ENCODE results near the gene SPNS3. TPM values are rescaled to one million over a fixed set of nuclear protein-coding genes. Genes with fewer than 3 reads are reported as not detected.
A peak's percentile ranks its signal among the peaks of the same experiment; 100 is the strongest.

The SPNS3 gene
- total and polyA plus RNA-seq, 7 donors: 0.09 TPM; not detected in 6

DNA sequence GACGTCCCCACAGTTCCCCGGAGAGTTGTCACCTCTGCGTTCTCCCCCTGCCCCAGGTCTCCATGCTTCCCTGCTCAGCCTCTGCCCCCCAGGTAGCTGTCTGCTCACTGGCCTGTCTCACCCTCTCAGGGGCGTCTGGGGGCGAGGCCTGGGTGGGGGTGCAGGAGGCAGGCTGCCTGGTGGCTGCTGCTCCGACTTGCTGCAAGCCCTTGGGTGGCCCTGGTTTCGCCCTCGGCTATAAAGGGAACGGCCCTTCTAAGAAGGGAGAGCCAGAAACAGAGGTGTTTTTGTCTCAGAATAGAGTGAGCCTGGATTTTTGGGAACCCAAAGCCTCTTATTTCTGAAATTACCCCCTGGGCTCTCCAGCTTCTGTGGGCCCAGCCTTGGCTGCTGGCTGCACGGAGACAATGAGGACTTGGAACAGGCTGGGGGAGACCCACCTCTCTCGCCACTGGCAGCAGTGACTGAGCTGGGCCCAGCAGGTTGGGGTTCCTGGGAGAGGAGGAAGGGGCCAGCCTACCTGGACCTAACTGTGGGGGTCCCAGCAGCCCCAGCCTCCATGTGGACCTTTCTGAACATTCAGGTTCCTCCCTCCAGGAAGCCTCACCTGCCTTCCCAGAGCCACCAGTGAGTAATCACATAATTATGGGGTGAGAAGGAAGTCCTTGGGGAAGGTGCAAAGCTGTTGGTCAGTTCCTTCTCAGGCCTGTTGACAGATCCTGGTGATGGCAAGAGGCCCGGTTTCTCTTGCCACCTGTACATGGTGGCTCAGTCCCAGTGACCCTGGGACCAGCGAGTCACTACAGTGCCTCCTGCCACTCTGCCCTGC lies 49.5 kb downstream of the SPNS3 start:
- H3K4me3 ChIP-seq: no peak overlapping the region
- H3K27me3 ChIP-seq (ENCODE audit: insufficient read depth in 3 of 3, low read length in 2 of 3): no peaks in the 10 kb centered on the region
- no peaks in the 10 kb centered on the region for H3K36me3 ChIP-seq (ENCODE audit: insufficient read depth in 1 of 2, low read depth in 1 of 2)
- H3K4me1 ChIP-seq: peaks cover 2% of the 10 kb centered on the region
- H3K27ac ChIP-seq: no peak overlapping the region
- 64 to 72% (median 65%) methylated on average over 13 of the region's 13 CpGs for WGBS, 3 donors
- ATAC-seq (peak; percentile 65 to 88 (median 87)), DNase-seq (no peak)
- no peaks in the 10 kb centered on the region for H3K9me3 ChIP-seq
- intact Hi-C loops (cut with DNase I): no loop called here
- TF ChIP-seq, protein P1, sequence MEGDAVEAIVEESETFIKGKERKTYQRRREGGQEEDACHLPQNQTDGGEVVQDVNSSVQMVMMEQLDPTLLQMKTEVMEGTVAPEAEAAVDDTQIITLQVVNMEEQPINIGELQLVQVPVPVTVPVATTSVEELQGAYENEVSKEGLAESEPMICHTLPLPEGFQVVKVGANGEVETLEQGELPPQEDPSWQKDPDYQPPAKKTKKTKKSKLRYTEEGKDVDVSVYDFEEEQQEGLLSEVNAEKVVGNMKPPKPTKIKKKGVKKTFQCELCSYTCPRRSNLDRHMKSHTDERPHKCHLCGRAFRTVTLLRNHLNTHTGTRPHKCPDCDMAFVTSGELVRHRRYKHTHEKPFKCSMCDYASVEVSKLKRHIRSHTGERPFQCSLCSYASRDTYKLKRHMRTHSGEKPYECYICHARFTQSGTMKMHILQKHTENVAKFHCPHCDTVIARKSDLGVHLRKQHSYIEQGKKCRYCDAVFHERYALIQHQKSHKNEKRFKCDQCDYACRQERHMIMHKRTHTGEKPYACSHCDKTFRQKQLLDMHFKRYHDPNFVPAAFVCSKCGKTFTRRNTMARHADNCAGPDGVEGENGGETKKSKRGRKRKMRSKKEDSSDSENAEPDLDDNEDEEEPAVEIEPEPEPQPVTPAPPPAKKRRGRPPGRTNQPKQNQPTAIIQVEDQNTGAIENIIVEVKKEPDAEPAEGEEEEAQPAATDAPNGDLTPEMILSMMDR (IDR thresholded peaks at IDR 0.05): no peak

DNA sequence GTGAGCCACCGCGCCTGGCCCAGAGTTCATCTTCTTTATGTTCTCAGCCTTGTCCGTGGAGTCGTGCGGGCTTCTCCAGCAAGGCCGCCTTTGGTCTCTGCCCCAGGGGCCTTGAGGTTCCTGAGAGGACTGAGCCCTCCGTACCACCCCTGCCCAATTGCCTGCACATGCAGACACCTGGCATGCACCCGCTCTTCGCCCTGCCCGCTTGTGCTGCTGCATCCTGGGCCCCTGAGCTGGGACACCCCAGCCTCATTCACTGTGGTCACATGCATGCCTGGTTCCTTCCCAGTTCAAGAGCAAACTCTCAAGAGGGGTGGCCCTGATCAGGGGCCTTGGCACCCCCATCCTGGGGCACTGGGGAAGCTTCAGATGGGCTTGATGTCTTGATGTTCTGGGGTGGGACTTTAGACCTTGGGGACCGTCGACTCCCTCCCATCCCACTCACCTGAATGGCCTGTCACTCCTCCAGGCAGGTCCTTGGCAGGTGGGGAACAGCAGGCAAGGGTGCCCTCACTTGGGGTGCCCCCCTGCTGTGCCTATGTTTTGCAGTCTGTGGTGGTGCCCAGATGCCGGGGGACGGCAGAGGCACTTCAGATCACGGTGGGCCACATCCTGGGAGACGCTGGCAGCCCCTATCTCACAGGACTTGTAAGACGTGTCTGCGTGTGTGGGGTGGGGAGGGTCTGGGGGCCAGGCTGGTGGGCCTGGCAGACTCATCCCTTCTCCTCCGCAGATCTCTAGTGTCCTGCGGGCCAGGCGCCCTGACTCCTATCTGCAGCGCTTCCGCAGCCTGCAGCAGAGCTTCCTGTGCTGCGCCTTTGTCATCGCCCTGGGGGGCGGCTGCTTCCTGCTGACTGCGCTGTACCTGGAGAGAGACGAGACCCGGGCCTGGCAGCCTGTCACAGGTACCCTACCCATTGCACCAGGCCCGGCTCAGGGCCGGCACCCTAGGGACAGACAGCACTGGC lies 52.2 kb downstream of the SPNS3 start:
- Histone ChIP-seq H3K36me3 (ENCODE audit: insufficient read depth in 1 of 2, low read depth in 1 of 2) (no peaks in the 10 kb centered on the region), H3K9me3 (no peaks in the 10 kb centered on the region), H3K27me3 (ENCODE audit: insufficient read depth in 3 of 3, low read length in 2 of 3) (no peaks in the 10 kb centered on the region), H3K27ac (no peak overlapping the region), H3K4me1 (peaks cover 2% of the 10 kb centered on the region), H3K4me3 (no peak overlapping the region)
- WGBS, 3 donors: 73 to 86% (median 81%) methylated on average over 29 to 31 of the region's 31 CpGs
- no peak for DNase-seq
- intact Hi-C loops (cut with DNase I): no loop called here
- no peak for ATAC-seq
- TF ChIP-seq, protein P1 (IDR thresholded peaks at IDR 0.05): no peak

DNA sequence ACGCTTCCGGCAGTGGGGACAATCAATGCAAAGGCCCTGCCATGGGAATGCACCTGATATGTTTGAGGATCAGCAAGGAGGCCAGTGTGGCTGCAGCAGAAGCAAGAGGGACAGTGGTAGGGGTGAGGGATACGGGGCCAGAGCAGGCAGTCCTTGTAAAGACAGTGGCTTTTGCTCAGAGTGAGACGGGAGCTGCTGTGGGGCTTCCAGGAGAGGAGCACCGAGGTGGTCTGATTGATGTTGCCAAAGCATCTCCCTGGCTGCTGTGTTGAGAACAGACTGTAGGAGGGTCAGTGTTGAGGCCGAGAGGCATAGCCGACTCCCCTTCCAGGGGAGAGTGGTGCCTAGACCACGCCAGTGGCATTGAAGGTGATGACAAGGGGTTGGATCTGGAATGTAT lies 53.6 kb downstream of the SPNS3 start:
- peaks cover 2% of the 10 kb centered on the region for H3K4me1 ChIP-seq
- H3K36me3 ChIP-seq (ENCODE audit: insufficient read depth in 1 of 2, low read depth in 1 of 2): no peaks in the 10 kb centered on the region
- H3K4me3 ChIP-seq: no peak overlapping the region
- TF ChIP-seq, protein P1 (IDR thresholded peaks at IDR 0.05): no peak
- 86 to 88% (median 87%) methylated on average over 8 of the region's 8 CpGs for WGBS, 3 donors
- H3K27ac ChIP-seq: no peak overlapping the region
- DNase-seq (no peak), ATAC-seq (no peak)
- no peaks in the 10 kb centered on the region for H3K27me3 ChIP-seq (ENCODE audit: insufficient read depth in 3 of 3, low read length in 2 of 3)
- intact Hi-C loops (cut with DNase I): no loop called here
- no peaks in the 10 kb centered on the region for H3K9me3 ChIP-seq

DNA sequence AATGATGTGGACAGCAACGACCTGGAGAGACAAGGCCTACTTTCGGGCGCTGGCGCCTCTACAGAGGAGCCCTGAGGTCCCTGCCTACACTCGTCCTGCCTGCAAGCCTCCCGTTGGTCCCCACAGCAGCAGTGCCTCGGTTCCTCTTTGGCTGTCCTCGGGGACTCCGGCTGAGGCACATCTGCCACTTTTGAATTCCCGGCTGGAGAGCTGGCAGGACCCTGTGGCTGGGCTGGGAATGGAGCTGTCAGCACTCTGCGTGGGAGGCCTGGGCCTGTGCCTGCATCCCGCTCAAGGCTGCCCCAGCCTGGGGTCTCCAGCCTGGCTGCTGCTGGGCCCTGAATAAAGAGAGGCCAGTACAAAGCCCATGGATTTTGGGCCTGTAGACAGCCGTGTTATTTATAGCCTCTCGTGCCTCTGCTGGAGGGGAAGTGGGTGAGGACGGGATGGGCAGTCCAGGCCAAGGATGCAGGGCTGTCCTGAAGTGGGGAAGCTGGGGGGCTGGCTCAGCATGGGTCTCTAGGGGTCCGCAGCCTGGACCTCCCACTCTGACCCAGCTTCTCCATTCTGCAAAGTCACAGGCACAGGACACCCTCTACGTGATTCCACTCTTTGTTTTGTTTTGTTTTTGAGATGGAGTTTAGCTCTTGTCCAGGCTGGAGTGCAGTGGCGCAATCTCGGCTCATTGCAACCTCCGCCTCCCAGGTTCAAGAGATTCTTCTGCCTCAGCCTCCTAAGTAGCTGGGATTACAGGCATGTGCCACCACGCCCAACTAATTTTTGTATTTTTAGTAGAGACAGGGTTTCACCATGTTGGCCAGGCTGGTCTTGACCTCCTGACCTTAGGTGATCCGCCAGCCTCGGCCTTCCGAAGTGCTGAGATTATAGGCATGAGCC lies 54.3 kb downstream of the SPNS3 start:
- WGBS, 3 donors: 70 to 80% (median 76%) methylated on average over 24 of the region's 24 CpGs
- DNase-seq (no peak), ATAC-seq (no peak)
- TF ChIP-seq, protein P1 (IDR thresholded peaks at IDR 0.05): no peak
- no peaks in the 10 kb centered on the region for H3K36me3 ChIP-seq (ENCODE audit: insufficient read depth in 1 of 2, low read depth in 1 of 2)
- no peaks in the 10 kb centered on the region for H3K27me3 ChIP-seq (ENCODE audit: insufficient read depth in 3 of 3, low read length in 2 of 3)
- H3K4me3 ChIP-seq: no peak overlapping the region
- peaks cover 2% of the 10 kb centered on the region for H3K4me1 ChIP-seq
- no peak overlapping the region for H3K27ac ChIP-seq
- H3K9me3 ChIP-seq: no peaks in the 10 kb centered on the region
- intact Hi-C loops (cut with DNase I): no loop called here

All from psoas muscle (tissue), 8 donors.